ES-I3 (cell line): Measurements from ENCODE around the gene LUM.

Source experiments
- H3K36me3 ChIP-seq: 2 replicates; pipeline ENCODE4 v1.6.1; 2013; ENCODE audit warnings: mild to moderate bottlenecking, low read length, control low read depth, moderate library complexity; ENCODE audit not compliant: insufficient read depth
- H3K4me1 ChIP-seq: 2 replicates; pipeline ENCODE4 v1.6.1; 2013; ENCODE audit warnings: mild to moderate bottlenecking, control low read depth, low read length; ENCODE audit not compliant: insufficient read depth
- H3K9ac ChIP-seq: 2 replicates; pipeline ENCODE4 v1.6.1; 2013; ENCODE audit warnings: low read depth, mild to moderate bottlenecking, low read length, moderate library complexity
- H3K9me3 ChIP-seq: 2 replicates; pipeline ENCODE4 v1.6.1; 2013; ENCODE audit warnings: mild to moderate bottlenecking, low read length, moderate library complexity; ENCODE audit not compliant: control insufficient read depth, insufficient read depth

The LUM gene

GRCh38 chr12:91127306-91127705 lies 16.0 kb upstream of the LUM start:
- no peaks in the 10 kb centered on the region; the same call in 1 of the 2 replicates for H3K9me3 ChIP-seq
- no peak overlapping the region for H3K9ac ChIP-seq
- H3K36me3 ChIP-seq, result no peaks in the 10 kb centered on the region
- no peaks in the 10 kb centered on the region for H3K4me1 ChIP-seq

- Histone ChIP-seq H3K9ac (no peak overlapping the region), H3K4me1 (no peaks in the 10 kb centered on the region), H3K36me3 (no peaks in the 10 kb centered on the region), H3K9me3 (no peaks in the 10 kb centered on the region; the same call in 1 of the 2 replicates)
Measured at GRCh38 chr12:91126516-91126915, 15.2 kb upstream of the LUM start.

- no peaks in the 10 kb centered on the region for H3K36me3 ChIP-seq
- H3K9me3 ChIP-seq, result no peaks in the 10 kb centered on the region; the same call in 1 of the 2 replicates
- no peak overlapping the region for H3K9ac ChIP-seq
- H3K4me1 ChIP-seq, result no peaks in the 10 kb centered on the region
Measured at GRCh38 chr12:91123236-91123916, 12.1 kb upstream of the LUM start.

- Histone ChIP-seq H3K9me3 (no peaks in the 10 kb centered on the region; the same call in 1 of the 2 replicates), H3K4me1 (no peaks in the 10 kb centered on the region)
Measured at GRCh38 chr12:91120781-91121180, 9.5 kb upstream of the LUM start.

GRCh38 chr12:91119089-91119488 lies 7.8 kb upstream of the LUM start:
- no peaks in the 10 kb centered on the region for H3K36me3 ChIP-seq
- no peak overlapping the region for H3K9ac ChIP-seq
- H3K4me1 ChIP-seq, result no peaks in the 10 kb centered on the region
- no peaks in the 10 kb centered on the region; the same call in 1 of the 2 replicates for H3K9me3 ChIP-seq

More at GRCh38 chr12:91120781-91121180, 9.5 kb upstream of the LUM start:
- H3K36me3 ChIP-seq, result no peaks in the 10 kb centered on the region
- H3K9ac ChIP-seq, result no peak overlapping the region

GRCh38 chr12:91113621-91114020 lies 2.3 kb upstream of the LUM start:
- no peaks in the 10 kb centered on the region for H3K9me3 ChIP-seq
- no peaks in the 10 kb centered on the region for H3K36me3 ChIP-seq
- H3K9ac ChIP-seq, result no peak overlapping the region
- 0 out of 2 replicates have a peak, but pooled peaks cover 4% of the 10 kb centered on the region for H3K4me1 ChIP-seq

- Histone ChIP-seq H3K4me1 (0 out of 2 replicates have a peak, but pooled peaks cover 4% of the 10 kb centered on the region), H3K9ac (no peak overlapping the region), H3K9me3 (no peaks in the 10 kb centered on the region), H3K36me3 (no peaks in the 10 kb centered on the region)
Measured at GRCh38 chr12:91110311-91110924, 876 bp downstream of the LUM start.

GRCh38 chr12:91109581-91110310 lies 1.5 kb downstream of the LUM start:
- no peak overlapping the region for H3K9ac ChIP-seq
- no peaks in the 10 kb centered on the region for H3K36me3 ChIP-seq
- H3K4me1 ChIP-seq, result 0 out of 2 replicates have a peak, but pooled peaks cover 4% of the 10 kb centered on the region
- no peaks in the 10 kb centered on the region for H3K9me3 ChIP-seq

GRCh38 chr12:91109148-91109564 lies 2.1 kb downstream of the LUM start:
- no peak overlapping the region for H3K9ac ChIP-seq
- H3K4me1 ChIP-seq, result 0 out of 2 replicates have a peak, but pooled peaks cover 4% of the 10 kb centered on the region
- no peaks in the 10 kb centered on the region for H3K36me3 ChIP-seq
- H3K9me3 ChIP-seq, result no peaks in the 10 kb centered on the region

- H3K9ac ChIP-seq, result no peak overlapping the region
- 0 out of 2 replicates have a peak, but pooled peaks cover 4% of the 10 kb centered on the region for H3K4me1 ChIP-seq
- no peaks in the 10 kb centered on the region for H3K36me3 ChIP-seq
- no peaks in the 10 kb centered on the region for H3K9me3 ChIP-seq
Measured at GRCh38 chr12:91108196-91108755, 3.0 kb downstream of the LUM start.

GRCh38 chr12:91106283-91106682 lies 5.0 kb downstream of the LUM start:
- no peaks in the 10 kb centered on the region for H3K36me3 ChIP-seq
- no peaks in the 10 kb centered on the region for H3K9me3 ChIP-seq
- 0 out of 2 replicates have a peak, but pooled peaks cover 7% of the 10 kb centered on the region for H3K4me1 ChIP-seq
- H3K9ac ChIP-seq, result no peak overlapping the region

GRCh38 chr12:91105807-91106206 lies 5.5 kb downstream of the LUM start:
- no peak overlapping the region for H3K9ac ChIP-seq
- H3K36me3 ChIP-seq, result no peaks in the 10 kb centered on the region
- no peaks in the 10 kb centered on the region for H3K9me3 ChIP-seq
- H3K4me1 ChIP-seq, result 0 out of 2 replicates have a peak, but pooled peaks cover 5% of the 10 kb centered on the region

GRCh38 chr12:91104812-91105466 lies 6.4 kb downstream of the LUM start:
- Histone ChIP-seq H3K9ac (no peak overlapping the region), H3K36me3 (no peaks in the 10 kb centered on the region), H3K4me1 (0 out of 2 replicates have a peak, but pooled peaks cover 5% of the 10 kb centered on the region), H3K9me3 (no peaks in the 10 kb centered on the region)

GRCh38 chr12:91103624-91104023 lies 7.7 kb downstream of the LUM start:
- Histone ChIP-seq H3K9ac (no peak overlapping the region), H3K36me3 (no peaks in the 10 kb centered on the region), H3K4me1 (0 out of 2 replicates have a peak, but pooled peaks cover 5% of the 10 kb centered on the region), H3K9me3 (no peaks in the 10 kb centered on the region)
